Right lobe of liver (tissue), 4 donors: ENCODE data around the gene NFIA.

ENCODE experiments used
- POLR2A ChIP-seq: fragments of 450-650 bp; IDR thresholded peaks from one replicate; pipeline ENCODE4 v1.6.1; 2017; ENCODE audit warnings: antibody characterized with exemption, mild to moderate bottlenecking
- TF ChIP-seq, protein P1 (sequence below), 4 donors: fragments of 200-600 bp in 3 of 4; fragments of 450-650 bp in 1 of 4; IDR thresholded peaks; one replicate each; pipeline versions ENCODE4 v1.5.1 to v1.8.0; 2016 to 2022; ENCODE audit warnings: antibody characterized with exemption in 4 of 4, mild to moderate bottlenecking in 2 of 4
- donor health status: DM: no; HTN: no; CAD: no.
- donor health status: DM: no; HTN: no; CAD: no.
- donor health status: DM: no; HTN: yes; CAD: no.

- TF ChIP-seq, protein P1, sequence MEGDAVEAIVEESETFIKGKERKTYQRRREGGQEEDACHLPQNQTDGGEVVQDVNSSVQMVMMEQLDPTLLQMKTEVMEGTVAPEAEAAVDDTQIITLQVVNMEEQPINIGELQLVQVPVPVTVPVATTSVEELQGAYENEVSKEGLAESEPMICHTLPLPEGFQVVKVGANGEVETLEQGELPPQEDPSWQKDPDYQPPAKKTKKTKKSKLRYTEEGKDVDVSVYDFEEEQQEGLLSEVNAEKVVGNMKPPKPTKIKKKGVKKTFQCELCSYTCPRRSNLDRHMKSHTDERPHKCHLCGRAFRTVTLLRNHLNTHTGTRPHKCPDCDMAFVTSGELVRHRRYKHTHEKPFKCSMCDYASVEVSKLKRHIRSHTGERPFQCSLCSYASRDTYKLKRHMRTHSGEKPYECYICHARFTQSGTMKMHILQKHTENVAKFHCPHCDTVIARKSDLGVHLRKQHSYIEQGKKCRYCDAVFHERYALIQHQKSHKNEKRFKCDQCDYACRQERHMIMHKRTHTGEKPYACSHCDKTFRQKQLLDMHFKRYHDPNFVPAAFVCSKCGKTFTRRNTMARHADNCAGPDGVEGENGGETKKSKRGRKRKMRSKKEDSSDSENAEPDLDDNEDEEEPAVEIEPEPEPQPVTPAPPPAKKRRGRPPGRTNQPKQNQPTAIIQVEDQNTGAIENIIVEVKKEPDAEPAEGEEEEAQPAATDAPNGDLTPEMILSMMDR (IDR thresholded peaks at IDR 0.05): peak in 3 of 4 donors; percentile 11 to 36 (median 19)
- TF ChIP-seq POLR2A: no peak
These were observed 128.2 kb downstream of the NFIA start for GRCh38 chr1:61210435-61211154.
